H1 (cell line): Measurements from ENCODE around the gene ZNF565.
"Not testable (repeated sequence)": the region's sequence is repeated elsewhere in the genome, so short reads cannot be mapped to it uniquely, and the experiment has no call there.

Source experiments
- CBX5 ChIP-seq: fragments of 300-800, 300-1000 bp; sonication (generic); IDR thresholded peaks from 2 replicates; pipeline ENCODE4 v1.7.1; 2016; ENCODE audit warnings: antibody characterized with exemption, low read length, low read depth
- FOSL1 ChIP-seq: IDR thresholded peaks from 2 replicates; pipeline ENCODE4 v1.6.1; 2011; ENCODE audit warnings: mild to moderate bottlenecking, low read depth, low read length, moderate library complexity; ENCODE audit not compliant: insufficient read depth
- GTF2F1 ChIP-seq: IDR thresholded peaks from 2 replicates; pipeline ENCODE4 v1.6.1; 2012; ENCODE audit warnings: low read depth, low read length, improper control_type of control experiment, borderline replicate concordance
- POLR2A ChIP-seq, 2 experiments: IDR thresholded peaks; 1 replicate in 1 of 2; 2 replicates in 1 of 2; pipeline ENCODE4 v1.6.1; 2011; ENCODE audit warnings: low read depth in 2 of 2, low read length in 2 of 2, mild to moderate bottlenecking in 2 of 2; ENCODE audit errors: control extremely low read depth in 1 of 2
- RAD21 ChIP-seq, 2 experiments: IDR thresholded peaks in 1 of 2; conservative IDR thresholded peaks in 1 of 2; 2 replicates each; pipeline ENCODE4 v1.6.1; 2011; ENCODE audit warnings: low read depth in 2 of 2, low read length in 2 of 2, improper control_type of control experiment in 1 of 2, inconsistent platforms in 1 of 2, mild to moderate bottlenecking in 1 of 2, moderate library complexity in 1 of 2
- RFX5 ChIP-seq: IDR thresholded peaks from 2 replicates; pipeline ENCODE4 v1.6.1; 2011; ENCODE audit warnings: low read depth, low read length, improper control_type of control experiment, borderline replicate concordance
- SIN3A ChIP-seq, 2 experiments: IDR thresholded peaks in 1 of 2; conservative IDR thresholded peaks in 1 of 2; 2 replicates each; pipeline ENCODE4 v1.6.1; 2011 to 2012; ENCODE audit warnings: low read length in 2 of 2, improper control_type of control experiment in 1 of 2, low read depth in 1 of 2, mild to moderate bottlenecking in 1 of 2
- YY1 ChIP-seq: IDR thresholded peaks from 2 replicates; pipeline ENCODE4 v1.6.1; 2011; ENCODE audit warnings: low read depth, mild to moderate bottlenecking, low read length
- ZNF274 ChIP-seq: IDR thresholded peaks from 2 replicates; pipeline ENCODE4 v1.7.0; 2012; ENCODE audit warnings: low read length, borderline replicate concordance; ENCODE audit errors: extremely low read depth
- TF ChIP-seq, protein P1 (sequence below): IDR thresholded peaks from 2 replicates; pipeline ENCODE4 v1.6.1; 2011; ENCODE audit warnings: low read depth, mild to moderate bottlenecking, low read length; ENCODE audit not compliant: insufficient read depth
- TF ChIP-seq, protein P2 (sequence below), 3 experiments: IDR thresholded peaks; 1 replicate in 2 of 3; 2 replicates in 1 of 3; pipeline versions ENCODE4 v1.5.1 to v1.6.1; 2011; ENCODE audit warnings: low read length in 3 of 3, mild to moderate bottlenecking in 3 of 3, inconsistent platforms in 2 of 3, low read depth in 1 of 3, moderate library complexity in 1 of 3; ENCODE audit not compliant: insufficient read depth in 1 of 3; ENCODE audit errors: control extremely low read depth in 1 of 3
- TF ChIP-seq, protein P3 (sequence below): IDR thresholded peaks from 2 replicates; pipeline ENCODE4 v1.6.1; 2012; ENCODE audit warnings: inconsistent platforms

DNA sequence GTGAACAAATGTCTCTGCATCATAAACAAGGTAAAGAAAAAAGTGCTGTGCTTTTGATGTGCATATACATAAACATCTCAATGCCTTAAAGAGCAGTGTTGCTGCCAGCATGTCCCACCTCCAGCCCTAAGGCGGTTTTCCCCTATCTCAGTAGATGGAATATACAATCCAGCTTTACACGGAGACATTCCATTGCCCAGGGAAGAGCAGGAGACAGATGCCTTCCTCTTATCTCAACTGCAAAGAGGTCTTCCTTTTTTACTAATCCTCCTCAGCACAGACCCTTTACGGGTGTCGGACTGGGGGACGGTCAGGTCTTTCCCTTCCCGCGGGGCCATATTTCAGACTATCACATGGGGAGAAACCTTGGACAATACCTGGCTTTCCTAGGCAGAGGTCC is 19.2 kb upstream of the ZNF565 start:
- TF ChIP-seq RAD21 (IDR thresholded peaks at IDR 0.05 in 1 of 2, conservative IDR thresholded peaks at IDR 0.05 in 1 of 2; ENCODE audit: low read depth in 2 of 2, low read length in 2 of 2); POLR2A (IDR thresholded peaks at IDR 0.05; ENCODE audit: control extremely low read depth in 1 of 2, low read depth in 2 of 2, low read length in 2 of 2); GTF2F1; ZNF274; CBX5; RFX5; YY1; SIN3A (conservative IDR thresholded peaks at IDR 0.05 in 1 of 2, IDR thresholded peaks at IDR 0.05 in 1 of 2; ENCODE audit: low read depth in 1 of 2, low read length in 2 of 2); FOSL1: not testable (repeated sequence)
- TF ChIP-seq, protein P1, sequence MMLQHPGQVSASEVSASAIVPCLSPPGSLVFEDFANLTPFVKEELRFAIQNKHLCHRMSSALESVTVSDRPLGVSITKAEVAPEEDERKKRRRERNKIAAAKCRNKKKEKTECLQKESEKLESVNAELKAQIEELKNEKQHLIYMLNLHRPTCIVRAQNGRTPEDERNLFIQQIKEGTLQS = not testable (repeated sequence)
- TF ChIP-seq, protein P2, sequence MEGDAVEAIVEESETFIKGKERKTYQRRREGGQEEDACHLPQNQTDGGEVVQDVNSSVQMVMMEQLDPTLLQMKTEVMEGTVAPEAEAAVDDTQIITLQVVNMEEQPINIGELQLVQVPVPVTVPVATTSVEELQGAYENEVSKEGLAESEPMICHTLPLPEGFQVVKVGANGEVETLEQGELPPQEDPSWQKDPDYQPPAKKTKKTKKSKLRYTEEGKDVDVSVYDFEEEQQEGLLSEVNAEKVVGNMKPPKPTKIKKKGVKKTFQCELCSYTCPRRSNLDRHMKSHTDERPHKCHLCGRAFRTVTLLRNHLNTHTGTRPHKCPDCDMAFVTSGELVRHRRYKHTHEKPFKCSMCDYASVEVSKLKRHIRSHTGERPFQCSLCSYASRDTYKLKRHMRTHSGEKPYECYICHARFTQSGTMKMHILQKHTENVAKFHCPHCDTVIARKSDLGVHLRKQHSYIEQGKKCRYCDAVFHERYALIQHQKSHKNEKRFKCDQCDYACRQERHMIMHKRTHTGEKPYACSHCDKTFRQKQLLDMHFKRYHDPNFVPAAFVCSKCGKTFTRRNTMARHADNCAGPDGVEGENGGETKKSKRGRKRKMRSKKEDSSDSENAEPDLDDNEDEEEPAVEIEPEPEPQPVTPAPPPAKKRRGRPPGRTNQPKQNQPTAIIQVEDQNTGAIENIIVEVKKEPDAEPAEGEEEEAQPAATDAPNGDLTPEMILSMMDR (IDR thresholded peaks at IDR 0.05; ENCODE audit: control extremely low read depth in 1 of 3, insufficient read depth in 1 of 3, low read depth in 1 of 3, low read length in 3 of 3) = not testable (repeated sequence)
- TF ChIP-seq, protein P3, sequence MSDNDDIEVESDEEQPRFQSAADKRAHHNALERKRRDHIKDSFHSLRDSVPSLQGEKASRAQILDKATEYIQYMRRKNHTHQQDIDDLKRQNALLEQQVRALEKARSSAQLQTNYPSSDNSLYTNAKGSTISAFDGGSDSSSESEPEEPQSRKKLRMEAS = not testable (repeated sequence)
